ENCODE results near the gene VGF. TPM values are rescaled to one million over a fixed set of nuclear protein-coding genes. Genes with fewer than 3 reads are reported as not detected.

The VGF gene
- polyA plus RNA-seq, 6 donors from 2014 or later, result not detected

- peaks cover 0 to 10% (median 7%) of the 10 kb centered on the region in 7 donors for H3K9me3 Mint-ChIP-seq
- DNase-seq, result no peak
- no peak for ATAC-seq (ENCODE audit: low read depth in 2 of 2)
- H3K36me3 Mint-ChIP-seq, result peaks cover 0 to 49% of the 10 kb centered on the region in 2 donors
- H3K27ac Mint-ChIP-seq, result peak overlapping the region in 4 of 6 donors; percentile 74 to 89 (median 82)
- peaks cover 68 to 99% (median 87%) of the 10 kb centered on the region in 3 donors for H3K27me3 Mint-ChIP-seq
- H3K4me1 Mint-ChIP-seq, result peaks cover 58 to 77% (median 75%) of the 10 kb centered on the region in 3 donors
- peak overlapping the region in 5 of 8 donors; percentile 28 to 76 (median 60) for H3K4me3 Mint-ChIP-seq
Measured at GRCh38 chr7:101169110-101169837, 3.9 kb upstream of the VGF start.

GRCh38 chr7:101168412-101169049, 3.2 kb upstream of the VGF start:
- Mint-ChIP-seq H3K27ac (peak overlapping the region in 2 of 6 donors; percentile 74 to 93), H3K27me3 (peaks cover 62 to 94% (median 80%) of the 10 kb centered on the region in 3 donors), H3K36me3 (peaks cover 0 to 43% of the 10 kb centered on the region in 2 donors), H3K4me3 (peak overlapping the region in 4 of 8 donors; percentile 19 to 76 (median 48)), H3K9me3 (peaks cover 0 to 10% (median 3%) of the 10 kb centered on the region in 7 donors), H3K4me1 (peaks cover 53 to 71% (median 69%) of the 10 kb centered on the region in 3 donors)
- ATAC-seq (ENCODE audit: low read depth in 2 of 2) (no peak), DNase-seq (no peak)

DNA sequence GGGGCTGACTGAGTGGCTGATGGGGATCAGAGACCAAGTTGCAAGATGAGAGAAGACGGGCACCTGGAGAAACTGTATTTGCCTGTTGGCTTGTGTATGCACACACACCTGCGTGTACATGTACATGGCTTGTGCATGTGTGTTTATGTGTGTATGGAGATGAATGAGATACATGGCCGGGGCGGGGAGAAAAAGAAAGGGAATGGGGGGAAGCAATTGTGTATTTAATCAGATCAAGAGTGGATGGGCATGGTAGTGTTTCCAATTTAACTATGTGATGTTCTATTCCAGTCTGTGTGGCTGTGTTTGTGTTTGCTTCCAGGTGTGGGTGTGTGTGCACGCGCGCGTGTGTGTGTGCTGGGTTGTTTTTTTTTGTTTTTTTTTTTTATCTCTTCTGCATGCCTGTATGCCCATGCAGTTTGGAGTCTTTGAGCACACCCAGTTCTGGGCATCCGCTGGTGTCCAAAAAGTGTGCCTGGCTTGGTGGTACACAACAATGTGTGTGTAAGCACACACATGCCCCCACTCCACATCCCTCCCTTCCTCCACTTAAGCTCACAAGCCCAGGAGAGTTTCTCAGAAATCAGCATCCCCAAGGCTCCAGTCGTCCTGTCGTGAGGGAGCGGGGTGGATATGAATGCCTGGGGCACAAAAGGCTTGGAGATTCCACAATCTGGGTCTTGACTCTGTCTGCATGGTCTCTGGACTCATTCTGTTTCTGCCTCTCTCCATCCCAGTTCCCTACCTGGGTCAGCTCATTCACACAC, 2.5 kb upstream of the VGF start:
- H3K9me3 Mint-ChIP-seq, result peaks cover 0 to 10% (median 3%) of the 10 kb centered on the region in 7 donors
- peaks cover 0 to 43% of the 10 kb centered on the region in 2 donors for H3K36me3 Mint-ChIP-seq
- peak overlapping the region in 2 of 6 donors; percentile 74 to 93 for H3K27ac Mint-ChIP-seq
- H3K4me3 Mint-ChIP-seq, result peak overlapping the region in 4 of 8 donors; percentile 19 to 61 (median 60)
- ATAC-seq (ENCODE audit: low read depth in 2 of 2), result no peak
- peaks cover 60 to 87% (median 76%) of the 10 kb centered on the region in 3 donors for H3K27me3 Mint-ChIP-seq
- H3K4me1 Mint-ChIP-seq, result peaks cover 51 to 69% (median 65%) of the 10 kb centered on the region in 3 donors
- no peak for DNase-seq

DNA sequence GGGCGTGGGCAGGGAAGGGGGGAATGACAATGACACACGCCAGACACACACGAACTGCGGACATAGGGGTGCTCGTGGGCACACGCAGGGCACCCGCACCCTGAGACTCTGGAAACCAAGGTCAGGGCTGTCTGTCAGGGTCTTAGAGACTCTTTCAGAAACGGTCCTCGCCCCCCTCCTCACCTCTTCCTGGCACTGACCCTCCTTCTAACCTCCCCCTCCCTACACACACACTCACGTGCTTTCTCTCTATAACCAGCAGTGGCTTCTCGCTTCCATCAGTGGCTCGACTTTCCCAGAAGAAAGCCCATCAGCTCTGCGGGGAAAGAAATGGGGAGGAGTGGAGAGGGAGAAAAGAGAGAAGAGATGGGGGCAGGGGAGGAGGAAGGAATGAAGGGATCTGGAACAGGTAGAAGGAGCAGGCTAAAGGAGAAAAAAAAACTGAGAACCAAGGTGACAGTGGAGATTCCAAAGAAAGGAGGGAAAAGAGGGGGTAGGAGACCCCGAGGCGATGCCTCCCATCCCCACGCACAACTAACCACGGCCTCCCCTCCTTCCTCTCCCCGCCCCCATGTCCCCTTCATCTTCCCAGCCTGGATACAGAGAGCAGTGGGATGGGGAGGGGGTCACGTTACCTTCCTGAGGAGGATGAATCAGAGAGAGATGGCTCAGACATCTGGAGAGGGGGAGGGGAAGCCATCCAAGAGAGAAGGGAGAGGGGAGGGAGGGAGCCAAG, 1.7 kb upstream of the VGF start:
- DNase-seq, result no peak
- peaks cover 0 to 10% (median 2%) of the 10 kb centered on the region in 7 donors for H3K9me3 Mint-ChIP-seq
- H3K4me1 Mint-ChIP-seq, result peaks cover 53 to 73% (median 67%) of the 10 kb centered on the region in 3 donors
- peak overlapping the region in 6 of 8 donors; percentile 8 to 86 (median 54) for H3K4me3 Mint-ChIP-seq
- H3K27ac Mint-ChIP-seq, result peak overlapping the region in 4 of 6 donors; percentile 10 to 93 (median 79)
- H3K36me3 Mint-ChIP-seq, result peaks cover 0 to 43% of the 10 kb centered on the region in 2 donors
- peaks cover 57 to 79% (median 71%) of the 10 kb centered on the region in 3 donors for H3K27me3 Mint-ChIP-seq
- no peak for ATAC-seq (ENCODE audit: low read depth in 2 of 2)

GRCh38 chr7:101166648-101166908, 1.2 kb upstream of the VGF start:
- Mint-ChIP-seq H3K36me3 (peaks cover 0 to 38% of the 10 kb centered on the region in 2 donors), H3K4me1 (peaks cover 49 to 69% (median 62%) of the 10 kb centered on the region in 3 donors), H3K27me3 (peaks cover 57 to 74% (median 66%) of the 10 kb centered on the region in 3 donors), H3K4me3 (peak overlapping the region in 4 of 8 donors; percentile 12 to 86 (median 52)), H3K9me3 (peaks cover 0 to 10% (median 2%) of the 10 kb centered on the region in 7 donors), H3K27ac (peak overlapping the region in 3 of 6 donors; percentile 18 to 68 (median 39))
- ATAC-seq (ENCODE audit: low read depth in 2 of 2), result no peak
- no peak for DNase-seq

GRCh38 chr7:101165958-101166647, 734 bp upstream of the VGF start:
- Mint-ChIP-seq H3K4me3 (peak overlapping the region; percentile 79 to 90 (median 87)), H3K4me1 (peaks cover 44 to 64% (median 57%) of the 10 kb centered on the region in 3 donors), H3K27me3 (peaks cover 52 to 70% (median 61%) of the 10 kb centered on the region in 3 donors), H3K9me3 (peaks cover 0 to 10% (median 2%) of the 10 kb centered on the region in 7 donors), H3K36me3 (peaks cover 0 to 33% of the 10 kb centered on the region in 2 donors), H3K27ac (peak overlapping the region in 5 of 6 donors; percentile 90 to 100 (median 95))
- ATAC-seq (ENCODE audit: low read depth in 2 of 2) (no peak), DNase-seq (no peak)

DNA sequence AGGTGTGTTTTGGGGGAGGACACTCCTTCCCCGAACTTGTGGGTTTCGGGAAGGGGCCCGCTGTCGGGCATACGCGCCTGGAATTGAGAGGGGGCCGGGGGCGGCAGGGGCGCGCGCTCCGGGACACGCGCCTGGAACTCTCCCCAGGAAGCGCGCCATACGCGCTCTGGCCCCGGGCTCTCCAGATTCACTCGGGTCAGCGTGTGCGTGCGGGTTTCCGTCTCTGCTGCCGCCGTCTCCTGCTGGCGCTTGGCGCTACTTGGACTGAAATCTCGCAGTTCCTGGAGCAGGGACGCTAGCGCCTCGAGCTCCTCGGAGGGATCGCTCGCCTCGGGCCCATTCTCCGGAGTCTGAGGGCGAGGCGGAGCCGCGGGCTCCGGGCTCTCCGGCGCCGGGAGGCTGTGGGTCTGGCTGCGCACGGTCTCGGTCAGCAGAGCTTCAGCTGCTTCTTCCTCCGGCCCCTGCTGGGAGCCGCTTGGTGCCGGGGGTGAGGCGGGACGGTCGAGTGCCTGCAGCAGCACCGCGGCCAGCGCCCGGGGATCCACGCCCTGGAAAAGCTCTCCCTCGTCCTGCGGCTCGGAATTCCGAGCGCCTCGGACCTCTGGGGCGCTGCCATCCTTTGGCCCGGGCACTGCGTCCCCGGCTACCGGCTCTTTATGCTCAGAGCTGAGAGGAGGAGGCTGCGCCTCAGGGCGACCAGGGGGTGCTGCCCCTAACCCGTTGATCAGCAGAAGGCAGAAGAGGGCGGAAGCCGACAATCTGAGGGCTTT, 1.1 kb downstream of the VGF start:
- H3K27me3 Mint-ChIP-seq, result peaks cover 35 to 51% (median 42%) of the 10 kb centered on the region in 3 donors
- peaks cover 31 to 46% (median 39%) of the 10 kb centered on the region in 3 donors for H3K4me1 Mint-ChIP-seq
- H3K36me3 Mint-ChIP-seq, result peaks cover 0 to 30% of the 10 kb centered on the region in 2 donors
- peak overlapping the region; percentile 70 to 86 (median 82) for H3K4me3 Mint-ChIP-seq
- DNase-seq, result no peak
- peaks cover 0 to 9% (median 2%) of the 10 kb centered on the region in 7 donors for H3K9me3 Mint-ChIP-seq
- no peak for ATAC-seq (ENCODE audit: low read depth in 2 of 2)
- H3K27ac Mint-ChIP-seq, result peak overlapping the region in 2 of 6 donors; percentile 30 to 97

GRCh38 chr7:101163279-101164070, 1.9 kb downstream of the VGF start:
- H3K36me3 Mint-ChIP-seq, result peaks cover 0 to 25% of the 10 kb centered on the region in 2 donors
- peaks cover 25 to 41% (median 38%) of the 10 kb centered on the region in 3 donors for H3K4me1 Mint-ChIP-seq
- DNase-seq, result no peak
- ATAC-seq (ENCODE audit: low read depth in 2 of 2), result no peak
- no peak overlapping the region for H3K27ac Mint-ChIP-seq
- H3K27me3 Mint-ChIP-seq, result peaks cover 29 to 43% (median 35%) of the 10 kb centered on the region in 3 donors
- peak overlapping the region; percentile 79 to 92 (median 85) for H3K4me3 Mint-ChIP-seq
- peaks cover 0 to 8% (median 2%) of the 10 kb centered on the region in 7 donors for H3K9me3 Mint-ChIP-seq

DNA sequence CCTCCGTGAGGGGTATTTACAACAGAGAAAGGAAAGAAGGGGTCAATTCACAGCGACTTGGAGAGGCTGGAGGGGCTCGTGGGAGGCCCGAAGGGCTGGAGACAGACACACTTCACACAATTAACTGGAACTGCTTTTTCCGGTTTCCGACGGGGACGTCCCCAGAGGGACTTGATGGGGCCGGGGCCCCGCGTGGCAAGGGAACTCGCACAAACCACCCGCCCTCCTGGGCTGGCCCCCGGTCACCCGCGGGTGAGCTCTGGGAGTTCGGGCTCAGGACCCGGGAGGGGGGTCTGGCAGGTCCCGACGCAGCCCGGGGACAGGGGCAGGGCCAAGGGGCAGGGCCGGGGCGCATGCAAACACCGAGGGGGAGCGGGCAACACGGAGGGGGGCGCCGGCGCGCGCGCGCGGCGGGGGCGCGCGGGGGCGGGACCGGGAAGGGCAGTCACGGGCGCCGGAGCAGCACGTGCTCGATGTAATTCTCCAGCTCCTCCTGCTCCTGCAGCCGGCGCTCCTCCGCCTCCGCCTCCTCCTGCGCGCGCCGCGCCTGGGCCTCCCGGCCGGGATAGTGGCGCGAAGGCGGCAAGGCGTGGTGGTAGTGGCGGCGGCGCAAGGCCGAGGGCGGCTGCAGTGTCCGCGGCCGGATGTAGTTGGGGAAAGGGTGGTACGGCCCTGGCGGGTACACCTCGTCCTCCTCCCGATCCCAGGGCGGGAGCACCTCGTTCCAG, 2.7 kb downstream of the VGF start:
- Mint-ChIP-seq H3K4me1 (peaks cover 21 to 37% (median 36%) of the 10 kb centered on the region in 3 donors), H3K27me3 (peaks cover 22 to 36% (median 27%) of the 10 kb centered on the region in 3 donors), H3K4me3 (peak overlapping the region; percentile 78 to 92 (median 84)), H3K36me3 (peaks cover 0 to 22% of the 10 kb centered on the region in 2 donors), H3K9me3 (peaks cover 0 to 8% (median 2%) of the 10 kb centered on the region in 7 donors), H3K27ac (peak overlapping the region in 2 of 6 donors; percentile 37 to 63)
- no peak for DNase-seq
- no peak for ATAC-seq (ENCODE audit: low read depth in 2 of 2)

- DNase-seq (no peak), ATAC-seq (ENCODE audit: low read depth in 2 of 2) (no peak)
- peak overlapping the region in 1 of 6 donors; percentile 37 for H3K27ac Mint-ChIP-seq
- peak overlapping the region; percentile 60 to 92 (median 84) for H3K4me3 Mint-ChIP-seq
- peaks cover 0 to 22% of the 10 kb centered on the region in 2 donors for H3K36me3 Mint-ChIP-seq
- H3K9me3 Mint-ChIP-seq, result peaks cover 0 to 8% (median 2%) of the 10 kb centered on the region in 7 donors
- peaks cover 17 to 33% (median 30%) of the 10 kb centered on the region in 3 donors for H3K4me1 Mint-ChIP-seq
- H3K27me3 Mint-ChIP-seq, result peaks cover 13 to 27% (median 19%) of the 10 kb centered on the region in 3 donors
Measured at GRCh38 chr7:101161692-101162471, 3.5 kb downstream of the VGF start.

Measured in naive B cell (primary cell).